Measurements from ENCODE around the gene ROCK1. TPM values are rescaled to one million over a fixed set of nuclear protein-coding genes. Genes with fewer than 3 reads are reported as not detected.
"Not testable (repeated sequence)": the region's sequence is repeated elsewhere in the genome, so short reads cannot be mapped to it uniquely, and the experiment has no call there.

The ROCK1 gene
- polyA plus RNA-seq, 3 donors = 5.7 to 22.8 (median 16.1) TPM

GRCh38 chr18:21069468-21069867 is 42.1 kb downstream of the ROCK1 start:
- WGBS, 3 donors = 88 to 94% (median 93%) methylated on average over 1 of the region's 1 CpG
- no peak overlapping the region for H3K27ac ChIP-seq (ENCODE audit: low read depth, low read length)

DNA sequence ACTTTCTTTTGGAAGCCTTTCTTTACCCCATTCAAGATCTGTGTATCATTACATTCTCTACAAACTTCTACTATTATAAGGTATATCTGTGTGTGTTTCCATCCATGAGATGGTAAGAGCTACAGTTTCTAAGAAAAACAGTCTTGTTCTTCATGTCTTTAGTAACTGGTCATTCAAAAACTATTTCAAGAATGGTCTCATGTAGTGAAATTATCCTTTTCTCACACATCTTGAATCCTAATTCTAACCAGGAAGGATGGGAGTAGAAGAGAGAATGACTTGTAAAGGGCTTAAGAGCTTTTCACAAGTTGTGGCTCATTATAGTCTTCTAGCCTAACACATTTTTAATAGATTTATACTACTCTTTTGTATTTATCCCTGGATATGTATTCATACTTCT is 47.3 kb downstream of the ROCK1 start:
- no peak overlapping the region for H3K27ac ChIP-seq (ENCODE audit: low read depth, low read length)

DNA sequence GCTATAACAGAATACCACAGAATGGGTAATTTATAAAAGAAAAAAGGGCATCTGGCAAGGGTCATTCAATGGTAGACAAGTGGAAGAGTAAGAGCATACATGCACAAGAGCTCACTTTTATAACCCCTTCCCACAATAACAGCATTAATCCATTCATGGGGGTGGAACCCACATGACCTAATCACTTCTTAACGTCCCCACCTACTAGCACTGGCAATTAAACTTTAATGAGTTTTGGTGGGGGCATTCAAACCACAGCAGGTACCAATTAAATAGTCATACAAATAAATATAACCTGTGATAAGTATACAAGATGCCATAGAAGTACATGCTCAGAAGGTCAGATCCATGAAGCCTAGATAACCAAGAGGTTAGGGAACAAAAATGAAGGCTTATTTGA is 48.6 kb downstream of the ROCK1 start:
- 59 to 84% (median 73%) methylated on average over 1 of the region's 1 CpG for WGBS, 3 donors
- no peak overlapping the region for H3K27ac ChIP-seq (ENCODE audit: low read depth, low read length)

DNA sequence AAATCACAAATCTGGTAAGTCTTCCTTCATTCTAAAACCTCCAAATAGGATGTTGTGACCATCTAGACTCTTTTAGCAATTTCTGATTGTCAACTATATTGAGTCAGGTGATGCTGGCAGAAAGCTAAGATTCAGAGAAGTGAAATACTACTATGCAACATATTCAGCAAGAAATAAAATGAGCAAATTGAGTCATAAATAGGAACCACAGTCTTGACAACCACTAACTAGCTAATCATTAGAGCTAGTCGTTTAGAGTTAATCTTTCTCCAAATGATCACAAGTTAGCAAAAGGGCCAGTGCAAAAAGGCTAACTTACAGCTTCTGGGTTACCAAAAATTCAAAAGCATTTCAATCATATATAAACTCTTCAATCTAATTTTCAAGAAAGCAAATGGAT is 54.5 kb downstream of the ROCK1 start:
- no peak overlapping the region for H3K27ac ChIP-seq (ENCODE audit: low read depth, low read length)
- 51 to 93% (median 89%) methylated on average over 1 of the region's 1 CpG for WGBS, 3 donors

GRCh38 chr18:21056545-21056944 is 55.1 kb downstream of the ROCK1 start:
- H3K27ac ChIP-seq (ENCODE audit: low read depth, low read length) = no peak overlapping the region

DNA sequence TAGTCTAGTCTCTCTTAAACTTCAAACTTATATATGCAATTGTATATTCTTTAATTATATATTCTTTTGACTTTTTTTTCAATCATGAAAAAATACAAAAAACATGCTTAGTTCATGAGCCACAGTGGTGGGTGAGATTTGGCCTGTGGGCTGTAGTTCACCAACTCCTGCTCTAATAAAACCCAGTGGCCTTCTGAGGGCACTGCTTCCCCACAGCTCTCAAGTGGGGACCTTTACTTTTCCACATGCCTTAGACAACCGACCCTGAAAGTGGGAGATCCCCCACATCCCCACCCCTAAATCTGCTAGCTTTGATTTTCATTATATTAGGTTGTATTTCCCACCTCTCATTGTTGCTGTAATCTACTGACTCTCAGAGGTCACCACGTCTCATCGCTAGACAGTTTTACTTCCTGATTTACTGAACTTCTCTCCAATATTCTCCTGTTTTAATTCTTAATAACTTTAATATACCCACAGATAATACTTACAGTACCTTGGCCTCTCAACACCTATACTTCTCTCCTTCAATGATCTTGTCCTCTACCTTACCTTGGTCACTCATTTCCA is 57.3 kb downstream of the ROCK1 start:
- H3K27ac ChIP-seq (ENCODE audit: low read depth, low read length) = no peak overlapping the region
- 45 to 81% (median 62%) methylated on average over 3 of the region's 3 CpGs for WGBS, 3 donors

- H3K27ac ChIP-seq (ENCODE audit: low read depth, low read length) = no peak overlapping the region
These were observed 58.5 kb downstream of the ROCK1 start for GRCh38 chr18:21053127-21053526.

- no peak overlapping the region for H3K27ac ChIP-seq (ENCODE audit: low read depth, low read length)
- 92 to 98% (median 97%) methylated on average over 5 of the region's 5 CpGs for WGBS, 3 donors
These were observed 59.2 kb downstream of the ROCK1 start for GRCh38 chr18:21052385-21052784.

DNA sequence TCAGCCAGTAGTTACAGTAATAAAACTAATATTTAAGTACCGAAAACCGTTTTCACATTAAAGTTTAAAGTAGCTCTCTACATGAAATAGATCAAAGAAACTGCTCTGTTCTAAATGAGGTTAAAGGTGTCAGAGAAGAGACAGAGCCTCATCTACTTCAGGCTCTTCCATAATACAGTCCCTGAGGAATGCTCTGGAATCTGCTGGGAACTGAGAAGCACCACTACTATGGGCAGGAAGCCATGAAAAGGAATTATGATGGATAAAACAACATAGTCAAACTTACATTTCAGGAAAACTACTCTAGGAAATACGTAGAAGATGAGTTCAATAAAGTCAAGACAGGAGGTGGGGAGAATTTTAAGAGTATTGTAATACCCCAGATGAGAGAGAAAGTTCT is 60.0 kb downstream of the ROCK1 start:
- no peak overlapping the region for H3K27ac ChIP-seq (ENCODE audit: low read depth, low read length)
- WGBS, 3 donors = 73 to 92% (median 89%) methylated on average over 3 of the region's 3 CpGs

GRCh38 chr18:21049306-21049705 is 62.3 kb downstream of the ROCK1 start:
- 17 to 45% (median 18%) methylated on average over 1 of the region's 1 CpG for WGBS, 3 donors
- H3K27ac ChIP-seq (ENCODE audit: low read depth, low read length) = no peak overlapping the region

DNA sequence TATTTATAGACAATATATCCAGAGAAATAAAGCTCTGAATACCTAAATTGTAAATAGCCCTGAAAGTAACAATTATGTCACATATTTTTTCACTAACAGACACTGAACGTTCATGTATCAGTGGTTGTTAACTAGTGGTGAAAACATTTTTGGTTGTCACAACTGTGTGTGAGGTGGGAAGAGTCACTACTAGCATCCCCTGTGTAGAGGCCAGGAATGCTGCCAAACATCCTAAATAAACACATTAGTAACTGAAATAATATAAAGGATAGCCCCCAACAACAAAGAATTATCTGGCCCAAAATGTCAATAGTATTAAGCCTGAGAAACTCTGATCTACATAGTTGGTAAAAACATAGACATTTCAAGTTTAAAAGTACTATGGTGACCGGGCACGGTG is 64.5 kb downstream of the ROCK1 start:
- H3K27ac ChIP-seq (ENCODE audit: low read depth, low read length) = no peak overlapping the region

DNA sequence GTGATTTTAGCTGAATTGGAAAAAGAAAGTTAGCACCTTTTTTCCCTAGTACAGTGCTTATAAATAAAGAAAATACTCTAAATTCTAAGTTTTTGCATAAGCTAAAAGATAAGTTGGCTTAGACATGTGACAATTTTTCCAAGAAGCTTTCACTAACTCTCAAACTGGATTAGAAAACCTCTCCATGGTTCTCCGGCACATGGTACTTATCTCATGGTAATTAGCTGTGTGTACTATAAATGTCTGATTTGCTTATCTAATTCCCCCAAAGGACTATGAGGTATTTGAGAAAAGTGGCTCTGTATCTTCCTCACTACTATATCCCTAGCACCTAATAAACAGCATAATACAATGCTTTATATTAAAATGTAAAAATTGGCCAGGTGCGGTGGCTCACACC is 71.1 kb downstream of the ROCK1 start:
- 85 to 92% (median 92%) methylated on average over 2 of the region's 2 CpGs for WGBS, 3 donors
- no peak overlapping the region for H3K27ac ChIP-seq (ENCODE audit: low read depth, low read length)

More for the DNA sequence above, 64.5 kb downstream of the ROCK1 start:
- WGBS, 3 donors = 86 to 90% (median 87%) methylated on average over 3 of the region's 3 CpGs

GRCh38 chr18:21038201-21038600 is 73.4 kb downstream of the ROCK1 start:
- H3K27ac ChIP-seq (ENCODE audit: low read depth, low read length) = no peak overlapping the region

DNA sequence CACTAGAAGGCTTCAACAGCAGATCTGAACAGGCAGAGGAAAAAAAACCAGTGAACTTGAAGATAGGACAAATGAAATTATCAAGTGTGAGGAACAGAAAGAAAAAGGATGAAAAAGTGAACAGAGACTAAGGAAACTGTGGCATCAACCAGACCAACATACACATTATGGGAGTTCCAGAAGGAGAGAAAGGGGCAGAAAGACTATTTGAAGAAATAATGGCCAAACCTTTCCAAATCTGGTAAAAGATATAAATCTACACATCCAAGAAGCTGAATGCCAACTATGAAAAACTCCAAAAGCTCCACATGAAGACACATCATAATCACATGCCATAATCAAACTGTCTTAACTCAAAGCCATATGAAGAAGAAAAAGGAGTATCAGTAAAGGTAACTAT is 79.8 kb downstream of the ROCK1 start:
- no peak overlapping the region for H3K27ac ChIP-seq (ENCODE audit: low read depth, low read length)

- H3K27ac ChIP-seq (ENCODE audit: low read depth, low read length) = not testable (repeated sequence)
- 96 to 98% (median 97%) methylated on average over 13 of the region's 13 CpGs for whole genome bisulfite sequencing, 3 donors
These were observed 93.4 kb downstream of the ROCK1 start for GRCh38 chr18:21018257-21018656.

DNA sequence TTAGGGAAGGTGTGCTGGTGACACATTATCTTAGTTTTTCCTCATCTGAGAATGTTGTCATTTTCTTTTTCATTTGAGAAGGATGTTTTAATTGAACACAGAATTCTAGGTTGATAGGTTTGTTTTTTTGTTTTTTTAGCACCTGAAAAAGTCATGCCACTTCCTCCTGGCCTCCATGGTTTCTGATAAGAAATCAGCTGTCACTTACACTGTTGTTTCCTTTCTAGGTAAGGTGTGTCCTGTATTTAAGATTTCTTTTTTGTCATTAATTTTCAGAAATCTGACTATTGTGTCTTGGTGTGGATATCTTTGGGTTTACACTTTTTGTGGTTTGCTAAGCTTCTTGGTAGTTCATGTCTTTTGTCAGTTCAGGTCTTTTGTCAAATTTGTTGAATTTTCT is 99.3 kb downstream of the ROCK1 start:
- H3K27ac ChIP-seq (ENCODE audit: low read depth, low read length) = no peak overlapping the region

- H3K27ac ChIP-seq (ENCODE audit: low read depth, low read length) = no peak overlapping the region
These were observed 106.9 kb downstream of the ROCK1 start for GRCh38 chr18:21004726-21005125.

DNA sequence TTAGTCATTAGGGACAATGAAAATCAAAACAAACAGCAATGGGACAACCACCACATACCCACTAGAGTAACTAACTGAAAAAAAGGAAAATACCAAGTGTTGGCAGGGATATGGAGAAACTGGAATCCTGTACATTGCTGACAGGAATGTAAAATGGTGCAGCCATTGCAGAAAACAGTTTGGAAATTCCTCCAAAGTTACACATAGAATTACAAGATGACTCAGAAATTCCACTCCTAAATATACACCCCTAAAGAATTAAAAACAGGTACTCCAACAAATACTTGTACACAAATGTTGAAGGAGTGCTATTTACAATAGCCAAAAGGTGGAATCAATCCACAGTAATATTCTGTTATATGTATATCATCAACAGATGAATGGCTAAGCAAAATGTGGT is 110.9 kb downstream of the ROCK1 start:
- no peak overlapping the region for H3K27ac ChIP-seq (ENCODE audit: low read depth, low read length)

GRCh38 chr18:20997371-20997770 is 114.2 kb downstream of the ROCK1 start:
- no peak overlapping the region for H3K27ac ChIP-seq (ENCODE audit: low read depth, low read length)

DNA sequence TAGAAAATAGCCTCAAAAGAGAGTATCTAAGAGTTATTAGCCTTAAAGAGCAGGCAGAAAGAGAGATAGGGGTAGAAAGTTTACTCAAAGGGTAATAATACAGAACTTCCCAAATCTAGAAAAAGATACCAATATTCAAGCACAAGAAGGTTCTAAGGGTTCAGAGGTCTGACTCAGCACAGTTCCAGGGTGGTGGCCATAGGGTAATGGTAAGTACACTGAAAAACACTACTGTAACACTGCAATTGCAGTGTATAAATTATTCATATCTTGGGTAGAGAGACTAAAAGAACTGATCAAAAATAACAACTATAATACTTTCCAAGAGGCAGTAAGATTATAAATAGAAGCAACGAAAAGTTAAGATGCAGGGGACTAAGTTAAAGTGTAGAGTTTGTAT is 115.2 kb downstream of the ROCK1 start:
- 86 to 98% (median 93%) methylated on average over 1 of the region's 1 CpG for WGBS, 3 donors
- no peak overlapping the region for H3K27ac ChIP-seq (ENCODE audit: low read depth, low read length)

GRCh38 chr18:20988726-20989125 is 122.9 kb downstream of the ROCK1 start:
- H3K27ac ChIP-seq (ENCODE audit: low read depth, low read length) = no peak overlapping the region
- WGBS, 3 donors = 48 to 92% (median 90%) methylated on average over 3 of the region's 3 CpGs

DNA sequence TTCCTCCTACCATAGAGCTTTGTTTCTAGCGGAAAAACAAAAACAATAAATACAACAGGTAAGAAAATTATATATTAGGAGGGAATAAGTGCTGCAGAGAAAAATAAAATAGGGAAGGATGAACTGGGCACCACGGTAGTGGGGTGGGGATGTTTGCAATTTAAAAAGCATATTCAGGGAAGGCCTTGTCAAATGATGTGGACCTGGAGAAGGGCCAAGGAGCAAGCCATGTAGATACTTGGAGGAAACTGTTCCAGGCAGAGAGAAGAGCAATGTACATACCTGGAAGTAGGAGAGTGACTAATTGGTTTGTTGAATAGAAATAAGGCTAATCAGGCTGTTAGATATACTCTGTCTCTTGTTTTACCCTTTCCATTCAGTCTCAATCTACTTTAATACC is 136.5 kb downstream of the ROCK1 start:
- WGBS, 3 donors = 90 to 97% (median 95%) methylated on average over 2 of the region's 2 CpGs
- no peak overlapping the region for H3K27ac ChIP-seq (ENCODE audit: low read depth, low read length)
